ENCODE measurements around the gene MYO7B. TPM values are rescaled to one million over a fixed set of nuclear protein-coding genes. Genes with fewer than 3 reads are reported as not detected.

MYO7B gene
- total RNA-seq, 1 experiment from 2014 or later, result 0.05 TPM

GRCh38 chr2:127620866-127621265 lies 85.4 kb downstream of the MYO7B start:
- BruUV-seq (replicated peaks), result no TSS peak
- CTCF ChIA-PET, result interaction anchor here (0.7 kb wide), 2 partner anchors 45 to 82 kb away, joined by 3 to 4 read pairs; no protein-coding TSS in a partner anchor
- no peak for DNase-seq
- no peaks in the 10 kb centered on the region for H3K9me3 Mint-ChIP-seq (ENCODE audit: low read depth, unreplicated experiment)
- peaks cover 48% of the 10 kb centered on the region for H3K27me3 Mint-ChIP-seq (ENCODE audit: unreplicated experiment)
- no peaks in the 10 kb centered on the region for H3K4me1 Mint-ChIP-seq (ENCODE audit: low read depth, unreplicated experiment)
- intact Hi-C loops (cut with micrococcal nuclease; ENCODE audit: unreplicated experiment), result no loop called here
- no peak overlapping the region for H3K27ac Mint-ChIP-seq (ENCODE audit: unreplicated experiment)
- TF ChIP-seq CTCF (IDR thresholded peaks at IDR 0.05; ENCODE audit: unreplicated experiment), result no peak
- no peaks in the 10 kb centered on the region for H3K36me3 Mint-ChIP-seq (ENCODE audit: insufficient read depth, unreplicated experiment)
- no peak overlapping the region for H3K4me3 Mint-ChIP-seq (ENCODE audit: low read depth, unreplicated experiment)

GRCh38 chr2:127621981-127622431 lies 86.5 kb downstream of the MYO7B start:
- Mint-ChIP-seq H3K4me3 (ENCODE audit: low read depth, unreplicated experiment) (no peak overlapping the region), H3K9me3 (ENCODE audit: low read depth, unreplicated experiment) (no peaks in the 10 kb centered on the region), H3K27me3 (ENCODE audit: unreplicated experiment) (peaks cover 44% of the 10 kb centered on the region), H3K4me1 (ENCODE audit: low read depth, unreplicated experiment) (no peaks in the 10 kb centered on the region), H3K27ac (ENCODE audit: unreplicated experiment) (no peak overlapping the region), H3K36me3 (ENCODE audit: insufficient read depth, unreplicated experiment) (no peaks in the 10 kb centered on the region)
- no TSS peak for BruUV-seq (replicated peaks)
- intact Hi-C loops (cut with micrococcal nuclease; ENCODE audit: unreplicated experiment), result no loop called here
- CTCF ChIA-PET, result no interaction called here
- DNase-seq, result no peak
- TF ChIP-seq CTCF (IDR thresholded peaks at IDR 0.05; ENCODE audit: unreplicated experiment), result no peak

DNA sequence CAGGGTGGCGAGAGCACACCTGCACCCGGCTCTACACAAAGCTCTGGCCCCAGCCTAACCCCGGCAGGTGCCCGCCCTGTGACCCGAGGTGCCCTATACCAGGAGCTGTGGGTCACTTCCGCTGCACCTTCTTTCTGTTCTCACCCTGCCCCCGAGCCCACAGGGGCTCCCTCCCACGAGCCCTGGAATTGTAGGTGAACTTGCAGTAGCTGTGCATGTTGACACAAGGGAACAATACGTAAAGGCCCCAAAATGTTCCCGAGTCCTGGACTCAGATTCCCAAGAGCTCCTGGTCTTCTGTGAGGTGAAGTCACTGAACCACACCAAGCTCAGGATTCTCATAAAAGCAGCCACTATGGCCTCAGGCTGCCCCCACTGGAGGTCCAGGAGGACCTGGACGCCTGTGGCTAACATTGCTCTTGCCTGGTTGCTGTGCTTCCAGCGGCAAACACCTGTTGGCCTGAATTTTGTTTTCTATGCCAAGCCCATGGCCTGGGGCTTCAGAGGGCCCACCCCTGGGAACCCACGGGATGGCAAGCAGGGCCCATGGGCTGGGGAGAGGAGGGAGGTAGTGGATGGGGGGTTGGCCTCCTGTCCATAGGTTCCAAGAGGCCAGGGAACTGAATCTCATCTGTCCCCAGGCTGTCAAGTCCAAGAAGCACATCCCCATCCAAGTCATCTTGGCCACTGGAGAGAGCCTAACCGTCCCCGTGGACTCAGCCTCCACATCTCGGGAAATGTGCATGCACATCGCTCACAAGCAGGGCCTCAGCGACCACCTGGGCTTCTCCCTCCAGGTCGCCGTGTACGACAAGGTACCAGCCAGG lies 87.3 kb downstream of the MYO7B start:
- CTCF ChIA-PET, result no interaction called here
- Mint-ChIP-seq H3K4me3 (ENCODE audit: low read depth, unreplicated experiment) (no peak overlapping the region), H3K36me3 (ENCODE audit: insufficient read depth, unreplicated experiment) (no peaks in the 10 kb centered on the region), H3K4me1 (ENCODE audit: low read depth, unreplicated experiment) (no peaks in the 10 kb centered on the region), H3K27ac (ENCODE audit: unreplicated experiment) (no peak overlapping the region), H3K27me3 (ENCODE audit: unreplicated experiment) (peaks cover 36% of the 10 kb centered on the region), H3K9me3 (ENCODE audit: low read depth, unreplicated experiment) (no peaks in the 10 kb centered on the region)
- no peak for DNase-seq
- BruUV-seq (replicated peaks), result no TSS peak
- intact Hi-C loops (cut with micrococcal nuclease; ENCODE audit: unreplicated experiment), result no loop called here
- TF ChIP-seq CTCF (IDR thresholded peaks at IDR 0.05; ENCODE audit: unreplicated experiment), result no peak

- TF ChIP-seq CTCF (IDR thresholded peaks at IDR 0.05; ENCODE audit: unreplicated experiment), result no peak
- peaks cover 27% of the 10 kb centered on the region for H3K27me3 Mint-ChIP-seq (ENCODE audit: unreplicated experiment)
- no peaks in the 10 kb centered on the region for H3K4me1 Mint-ChIP-seq (ENCODE audit: low read depth, unreplicated experiment)
- no peaks in the 10 kb centered on the region for H3K36me3 Mint-ChIP-seq (ENCODE audit: insufficient read depth, unreplicated experiment)
- CTCF ChIA-PET, result interaction anchor here (0.7 kb wide), 1 partner anchor 87 kb away, joined by 6 read pairs; no protein-coding TSS in a partner anchor
- no peak for DNase-seq
- intact Hi-C loops (cut with micrococcal nuclease; ENCODE audit: unreplicated experiment), result no loop called here
- H3K4me3 Mint-ChIP-seq (ENCODE audit: low read depth, unreplicated experiment), result no peak overlapping the region
- no TSS peak for BruUV-seq (replicated peaks)
- H3K9me3 Mint-ChIP-seq (ENCODE audit: low read depth, unreplicated experiment), result no peaks in the 10 kb centered on the region
- H3K27ac Mint-ChIP-seq (ENCODE audit: unreplicated experiment), result no peak overlapping the region
These were observed 88.2 kb downstream of the MYO7B start for GRCh38 chr2:127623388-127624319.

All from Calu3 (cell line).